Measurements from ENCODE around the gene FBXO30. TPM values are rescaled to one million over a fixed set of nuclear protein-coding genes. Genes with fewer than 3 reads are reported as not detected.

Gene FBXO30
- total RNA-seq, 1 donor from 2014 or later, result 5.4 TPM

DNA sequence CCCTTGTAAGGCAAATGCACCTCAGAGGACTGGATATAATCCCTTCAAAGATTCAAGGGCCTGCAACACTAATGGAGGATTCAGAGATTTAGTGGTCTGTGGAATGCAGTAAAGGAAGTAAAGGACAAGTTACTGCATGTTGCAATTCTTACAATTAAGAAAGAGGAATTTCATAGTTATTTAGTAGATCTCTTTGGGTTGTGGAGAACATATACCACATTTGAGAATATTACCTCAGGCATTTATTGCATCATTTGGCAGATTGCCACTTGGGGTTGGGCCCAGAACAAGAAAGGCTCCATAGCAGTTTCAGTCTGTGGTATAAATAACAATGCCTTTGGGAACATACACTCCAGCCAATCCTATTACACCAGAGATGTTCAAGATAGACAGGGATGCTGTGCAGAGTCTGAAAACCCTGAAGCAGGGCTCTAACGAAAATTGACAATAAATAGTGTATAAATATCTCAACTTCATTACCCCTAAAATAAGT lies 58.4 kb downstream of the FBXO30 start:
- intact Hi-C loops (cut with micrococcal nuclease), result no loop called here

DNA sequence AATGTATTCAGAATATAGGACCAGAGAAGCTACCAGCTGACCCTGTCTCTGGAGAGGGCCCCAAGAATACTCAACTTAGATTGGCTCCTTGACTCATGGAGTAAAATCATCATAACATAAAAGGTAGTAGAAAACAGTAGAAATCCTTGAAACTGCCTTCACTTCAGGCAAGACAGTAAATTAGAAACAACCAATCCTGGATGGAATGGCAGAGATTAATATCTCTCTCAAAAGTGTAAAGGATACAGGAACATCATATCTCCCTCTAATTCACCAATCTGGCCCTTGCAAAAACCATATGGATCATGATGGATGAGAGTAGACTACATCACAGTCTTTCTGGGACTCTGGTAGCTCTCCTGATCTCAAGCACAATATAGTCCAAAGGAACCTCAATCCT lies 58.9 kb downstream of the FBXO30 start:
- intact Hi-C loops (cut with micrococcal nuclease), result no loop called here

GRCh38 chr6:145752638-145753037 lies 62.0 kb downstream of the FBXO30 start:
- intact Hi-C loops (cut with micrococcal nuclease), result no loop called here

- intact Hi-C loops (cut with micrococcal nuclease), result no loop called here
Measured at GRCh38 chr6:145749632-145750031, 65.0 kb downstream of the FBXO30 start.

DNA sequence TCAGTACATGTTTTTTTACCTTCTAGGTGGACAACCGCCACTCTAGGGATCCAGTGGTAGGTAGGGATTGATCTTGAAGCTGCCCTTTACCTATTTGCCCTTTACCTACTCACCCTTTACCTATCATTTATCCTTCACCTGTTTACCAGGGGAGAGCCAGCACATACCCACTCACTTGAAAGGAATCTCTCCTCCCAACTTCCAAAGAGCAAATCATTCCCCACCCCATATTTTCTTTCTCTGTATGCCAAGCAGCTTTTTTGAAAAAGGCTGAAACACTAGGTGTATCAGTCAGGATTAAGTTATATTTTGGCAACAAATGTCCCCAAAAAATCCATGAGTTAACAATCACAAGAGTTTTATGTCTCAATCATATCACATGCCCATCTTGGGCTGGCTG lies 68.7 kb downstream of the FBXO30 start:
- intact Hi-C loops (cut with micrococcal nuclease), result no loop called here

GRCh38 chr6:145744619-145745018 lies 70.0 kb downstream of the FBXO30 start:
- intact Hi-C loops (cut with micrococcal nuclease), result no loop called here

Other genes starting within 250 kb of the FBXO30 start
- gene EPM2A, start 79.3 kb downstream of the FBXO30 start, total RNA-seq, result 3.4 and 4.6 TPM in 2 replicates
- 18.4 and 23.4 TPM in 2 replicates for gene SHPRH, start 149.6 kb upstream of the FBXO30 start, total RNA-seq
- gene GRM1, start 214.3 kb upstream of the FBXO30 start, total RNA-seq, result not detected in 2 replicates

Data from T-helper 1 cell treated with Interleukin-12 subunit alpha and Interleukin-12 subunit beta and Interleukin-4 antibody, amounts not matched to agents 30 ng/mL and 1 ng/mL, for 36 hours (primary cell).